Measurements from ENCODE around the gene PLPP3.

DNA sequence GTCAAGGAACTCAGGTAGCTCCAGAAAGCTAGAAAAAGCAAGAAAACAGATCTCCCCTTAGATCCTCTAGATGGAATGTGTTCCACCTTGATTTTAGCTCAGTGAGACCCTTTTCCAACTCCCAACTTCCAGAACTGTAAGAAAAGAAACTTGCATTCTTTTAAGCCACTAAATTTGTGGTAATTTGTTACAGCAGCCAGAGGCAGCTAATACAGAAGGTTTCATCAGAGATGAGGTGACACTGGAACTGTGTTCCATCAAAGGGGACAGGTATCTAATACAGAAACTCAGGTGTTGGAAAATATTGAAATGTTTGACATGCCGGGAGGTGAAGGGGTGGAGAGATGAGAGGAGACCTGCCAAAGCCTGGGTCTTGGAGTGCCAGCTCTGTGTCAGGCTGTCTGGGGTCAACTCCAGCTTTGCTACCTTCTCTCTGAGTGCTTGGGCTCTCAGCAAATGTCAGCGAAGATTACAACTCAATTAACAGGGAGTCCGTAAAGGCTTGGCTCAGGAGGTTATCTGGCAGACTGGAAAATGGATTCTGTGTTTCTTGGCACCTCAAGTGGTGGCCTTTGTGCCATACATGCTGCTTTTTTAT lies 71.3 kb downstream of the PLPP3 start:
- TF ChIP-seq, protein P1, sequence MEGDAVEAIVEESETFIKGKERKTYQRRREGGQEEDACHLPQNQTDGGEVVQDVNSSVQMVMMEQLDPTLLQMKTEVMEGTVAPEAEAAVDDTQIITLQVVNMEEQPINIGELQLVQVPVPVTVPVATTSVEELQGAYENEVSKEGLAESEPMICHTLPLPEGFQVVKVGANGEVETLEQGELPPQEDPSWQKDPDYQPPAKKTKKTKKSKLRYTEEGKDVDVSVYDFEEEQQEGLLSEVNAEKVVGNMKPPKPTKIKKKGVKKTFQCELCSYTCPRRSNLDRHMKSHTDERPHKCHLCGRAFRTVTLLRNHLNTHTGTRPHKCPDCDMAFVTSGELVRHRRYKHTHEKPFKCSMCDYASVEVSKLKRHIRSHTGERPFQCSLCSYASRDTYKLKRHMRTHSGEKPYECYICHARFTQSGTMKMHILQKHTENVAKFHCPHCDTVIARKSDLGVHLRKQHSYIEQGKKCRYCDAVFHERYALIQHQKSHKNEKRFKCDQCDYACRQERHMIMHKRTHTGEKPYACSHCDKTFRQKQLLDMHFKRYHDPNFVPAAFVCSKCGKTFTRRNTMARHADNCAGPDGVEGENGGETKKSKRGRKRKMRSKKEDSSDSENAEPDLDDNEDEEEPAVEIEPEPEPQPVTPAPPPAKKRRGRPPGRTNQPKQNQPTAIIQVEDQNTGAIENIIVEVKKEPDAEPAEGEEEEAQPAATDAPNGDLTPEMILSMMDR (IDR thresholded peaks at IDR 0.05), result no peak
- no peak for TF ChIP-seq POLR2A (IDR thresholded peaks at IDR 0.05)

Data from adrenal gland (tissue), 5 donors.